ENCODE measurements around the gene OR2G2.

DNA sequence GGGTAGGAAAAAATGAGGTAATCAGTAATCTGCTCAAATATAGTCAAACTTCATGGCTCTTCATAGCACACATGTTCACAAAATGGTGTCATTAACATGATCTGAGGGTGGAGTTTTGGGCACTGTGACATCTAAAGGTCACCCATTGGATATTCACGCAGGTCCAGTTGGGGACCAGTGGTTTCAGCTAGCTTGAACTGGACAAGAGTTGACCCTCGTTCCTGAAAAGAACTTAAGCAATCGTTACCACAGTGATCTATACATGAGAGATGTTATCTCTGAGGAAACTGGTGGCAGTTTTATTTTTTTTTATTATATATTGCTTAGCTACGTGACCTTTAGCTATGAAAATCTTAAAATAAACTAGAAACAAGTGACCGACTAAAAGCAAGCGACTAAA lies 48.9 kb upstream of the OR2G2 start:
- TF ChIP-seq CTCF (IDR thresholded peaks at IDR 0.05) (no peak), POLR2A (IDR thresholded peaks at IDR 0.05) (no peak)
